ENCODE data around the gene NDUFAF8.

The NDUFAF8 gene

GRCh38 chr17:81267390-81268067, 28.4 kb downstream of the NDUFAF8 start:
- Histone ChIP-seq H3K9me3 (ENCODE audit: control insufficient read depth in 5 of 5, low read length in 5 of 5) (no peaks in the 10 kb centered on the region), H3K27ac (ENCODE audit: low read depth, low read length) (no peak overlapping the region), H3K36me3 (ENCODE audit: control insufficient read depth in 5 of 5, insufficient read depth in 5 of 5, low read length in 5 of 5) (peaks cover 4 to 77% (median 63%) of the 10 kb centered on the region in 5 donors), H3K27me3 (ENCODE audit: control insufficient read depth in 5 of 5, insufficient read depth in 4 of 5, low read length in 5 of 5) (no peaks in the 10 kb centered on the region), H3K4me1 (ENCODE audit: control insufficient read depth in 5 of 5, insufficient read depth in 5 of 5, low read length in 5 of 5) (peaks cover 0 to 12% (median 7%) of the 10 kb centered on the region in 5 donors), H3K9ac (ENCODE audit: low read length in 5 of 5) (no peak overlapping the region), H3K4me3 (ENCODE audit: low read depth in 1 of 5, low read length in 5 of 5) (no peak overlapping the region)

DNA sequence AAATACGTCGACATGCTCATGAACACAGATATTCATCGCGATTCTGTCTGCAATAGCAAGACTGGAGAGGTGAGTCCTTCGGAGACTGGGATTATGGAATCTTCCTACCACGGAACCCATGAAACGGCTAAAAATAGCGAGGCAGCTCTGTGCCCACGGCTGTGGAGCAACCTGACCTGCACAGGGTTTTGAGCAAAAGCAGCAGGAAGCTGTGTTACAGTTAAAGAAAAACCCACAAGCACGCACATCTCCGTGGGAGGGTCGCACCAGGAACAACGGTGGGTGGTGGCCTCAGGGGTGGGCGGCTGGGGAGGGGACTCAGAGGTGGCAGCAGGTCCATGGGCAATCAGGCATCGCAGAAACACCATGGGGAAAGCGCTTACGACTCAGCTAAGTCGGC, 31.2 kb downstream of the NDUFAF8 start:
- Histone ChIP-seq H3K27me3 (ENCODE audit: control insufficient read depth in 5 of 5, insufficient read depth in 4 of 5, low read length in 5 of 5) (no peaks in the 10 kb centered on the region), H3K27ac (ENCODE audit: low read depth, low read length) (no peak overlapping the region), H3K36me3 (ENCODE audit: control insufficient read depth in 5 of 5, insufficient read depth in 5 of 5, low read length in 5 of 5) (peaks cover 4 to 78% (median 65%) of the 10 kb centered on the region in 5 donors), H3K4me3 (ENCODE audit: low read depth in 1 of 5, low read length in 5 of 5) (no peak overlapping the region), H3K9ac (ENCODE audit: low read length in 5 of 5) (no peak overlapping the region), H3K4me1 (ENCODE audit: control insufficient read depth in 5 of 5, insufficient read depth in 5 of 5, low read length in 5 of 5) (peaks cover 0 to 15% (median 7%) of the 10 kb centered on the region in 5 donors), H3K9me3 (ENCODE audit: control insufficient read depth in 5 of 5, low read length in 5 of 5) (no peaks in the 10 kb centered on the region)

- no peak overlapping the region for H3K4me3 ChIP-seq (ENCODE audit: low read depth in 1 of 5, low read length in 5 of 5)
- H3K9ac ChIP-seq (ENCODE audit: low read length in 5 of 5) = no peak overlapping the region
- peaks cover 0 to 15% (median 7%) of the 10 kb centered on the region in 5 donors for H3K4me1 ChIP-seq (ENCODE audit: control insufficient read depth in 5 of 5, insufficient read depth in 5 of 5, low read length in 5 of 5)
- no peak overlapping the region for H3K27ac ChIP-seq (ENCODE audit: low read depth, low read length)
- no peaks in the 10 kb centered on the region for H3K9me3 ChIP-seq (ENCODE audit: control insufficient read depth in 5 of 5, low read length in 5 of 5)
- no peaks in the 10 kb centered on the region for H3K27me3 ChIP-seq (ENCODE audit: control insufficient read depth in 5 of 5, insufficient read depth in 4 of 5, low read length in 5 of 5)
- H3K36me3 ChIP-seq (ENCODE audit: control insufficient read depth in 5 of 5, insufficient read depth in 5 of 5, low read length in 5 of 5) = peaks cover 4 to 77% (median 64%) of the 10 kb centered on the region in 5 donors
These were observed 32.1 kb downstream of the NDUFAF8 start for GRCh38 chr17:81271226-81271625.

DNA sequence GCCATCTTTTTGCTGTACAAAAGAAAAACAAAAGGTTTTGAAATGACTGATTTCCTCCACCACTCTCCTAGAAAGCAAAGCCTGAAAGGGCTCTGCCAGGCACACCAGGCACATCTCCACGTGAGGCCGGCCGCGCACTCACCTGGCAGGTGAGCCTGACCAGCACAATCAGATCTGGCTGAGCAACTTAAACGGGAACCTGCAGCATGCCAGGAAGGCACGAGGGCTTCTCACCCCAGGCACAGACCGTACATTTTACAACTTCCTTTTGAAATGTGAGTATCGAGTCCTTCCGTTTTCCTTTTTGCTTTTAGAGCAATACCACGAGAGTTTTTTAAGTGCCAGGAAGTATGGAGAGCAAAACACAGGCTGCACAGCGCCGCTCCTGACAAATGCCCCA, 33.5 kb downstream of the NDUFAF8 start:
- Histone ChIP-seq H3K27ac (ENCODE audit: low read depth, low read length) (no peak overlapping the region), H3K9ac (ENCODE audit: low read length in 5 of 5) (no peak overlapping the region), H3K36me3 (ENCODE audit: control insufficient read depth in 5 of 5, insufficient read depth in 5 of 5, low read length in 5 of 5) (peaks cover 4 to 80% (median 72%) of the 10 kb centered on the region in 5 donors), H3K27me3 (ENCODE audit: control insufficient read depth in 5 of 5, insufficient read depth in 4 of 5, low read length in 5 of 5) (no peaks in the 10 kb centered on the region), H3K4me3 (ENCODE audit: low read depth in 1 of 5, low read length in 5 of 5) (no peak overlapping the region), H3K4me1 (ENCODE audit: control insufficient read depth in 5 of 5, insufficient read depth in 5 of 5, low read length in 5 of 5) (peaks cover 0 to 10% (median 4%) of the 10 kb centered on the region in 5 donors), H3K9me3 (ENCODE audit: control insufficient read depth in 5 of 5, low read length in 5 of 5) (no peaks in the 10 kb centered on the region)

GRCh38 chr17:81273698-81274470, 34.8 kb downstream of the NDUFAF8 start:
- Histone ChIP-seq H3K9ac (ENCODE audit: low read length in 5 of 5) (no peak overlapping the region), H3K27ac (ENCODE audit: low read depth, low read length) (no peak overlapping the region), H3K27me3 (ENCODE audit: control insufficient read depth in 5 of 5, insufficient read depth in 4 of 5, low read length in 5 of 5) (no peaks in the 10 kb centered on the region), H3K9me3 (ENCODE audit: control insufficient read depth in 5 of 5, low read length in 5 of 5) (no peaks in the 10 kb centered on the region), H3K4me3 (ENCODE audit: low read depth in 1 of 5, low read length in 5 of 5) (no peak overlapping the region), H3K4me1 (ENCODE audit: control insufficient read depth in 5 of 5, insufficient read depth in 5 of 5, low read length in 5 of 5) (peaks cover 0 to 16% (median 4%) of the 10 kb centered on the region in 5 donors), H3K36me3 (ENCODE audit: control insufficient read depth in 5 of 5, insufficient read depth in 5 of 5, low read length in 5 of 5) (peaks cover 1 to 87% (median 75%) of the 10 kb centered on the region in 5 donors)

GRCh38 chr17:81274471-81274855, 35.3 kb downstream of the NDUFAF8 start:
- Histone ChIP-seq H3K36me3 (ENCODE audit: control insufficient read depth in 5 of 5, insufficient read depth in 5 of 5, low read length in 5 of 5) (peaks cover 0 to 88% (median 76%) of the 10 kb centered on the region in 5 donors), H3K27me3 (ENCODE audit: control insufficient read depth in 5 of 5, insufficient read depth in 4 of 5, low read length in 5 of 5) (no peaks in the 10 kb centered on the region), H3K9ac (ENCODE audit: low read length in 5 of 5) (no peak overlapping the region)

DNA sequence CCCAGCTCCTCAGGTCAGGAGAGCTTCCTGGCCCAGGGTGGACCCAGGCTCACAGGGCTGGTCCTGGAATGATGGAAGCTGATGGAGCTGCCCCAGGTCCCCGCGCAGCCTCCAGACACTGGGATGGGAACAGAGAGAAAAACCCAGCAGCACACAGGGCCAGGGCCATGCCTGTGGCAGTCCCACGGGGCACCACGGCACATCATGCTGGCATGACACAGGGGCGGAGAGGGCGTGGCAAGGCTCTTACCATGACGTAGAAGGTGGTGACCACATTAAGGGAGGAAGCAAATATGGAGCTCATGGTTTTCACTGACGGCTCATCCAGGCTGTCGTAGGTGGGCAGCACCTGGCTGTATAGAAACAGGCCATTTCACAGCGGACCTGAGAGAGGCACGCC, 37.7 kb downstream of the NDUFAF8 start:
- Histone ChIP-seq H3K9me3 (ENCODE audit: control insufficient read depth in 5 of 5, low read length in 5 of 5) (no peaks in the 10 kb centered on the region), H3K36me3 (ENCODE audit: control insufficient read depth in 5 of 5, insufficient read depth in 5 of 5, low read length in 5 of 5) (peaks cover 0 to 88% (median 74%) of the 10 kb centered on the region in 5 donors), H3K27me3 (ENCODE audit: control insufficient read depth in 5 of 5, insufficient read depth in 4 of 5, low read length in 5 of 5) (no peaks in the 10 kb centered on the region), H3K4me3 (ENCODE audit: low read depth in 1 of 5, low read length in 5 of 5) (no peak overlapping the region), H3K4me1 (ENCODE audit: control insufficient read depth in 5 of 5, insufficient read depth in 5 of 5, low read length in 5 of 5) (peaks cover 0 to 16% (median 4%) of the 10 kb centered on the region in 5 donors), H3K9ac (ENCODE audit: low read length in 5 of 5) (no peak overlapping the region), H3K27ac (ENCODE audit: low read depth, low read length) (no peak overlapping the region)

More at GRCh38 chr17:81274471-81274855, 35.3 kb downstream of the NDUFAF8 start:
- H3K4me3 ChIP-seq (ENCODE audit: low read depth in 1 of 5, low read length in 5 of 5) = no peak overlapping the region
- peaks cover 0 to 16% (median 4%) of the 10 kb centered on the region in 5 donors for H3K4me1 ChIP-seq (ENCODE audit: control insufficient read depth in 5 of 5, insufficient read depth in 5 of 5, low read length in 5 of 5)
- no peak overlapping the region for H3K27ac ChIP-seq (ENCODE audit: low read depth, low read length)
- H3K9me3 ChIP-seq (ENCODE audit: control insufficient read depth in 5 of 5, low read length in 5 of 5) = no peaks in the 10 kb centered on the region

DNA sequence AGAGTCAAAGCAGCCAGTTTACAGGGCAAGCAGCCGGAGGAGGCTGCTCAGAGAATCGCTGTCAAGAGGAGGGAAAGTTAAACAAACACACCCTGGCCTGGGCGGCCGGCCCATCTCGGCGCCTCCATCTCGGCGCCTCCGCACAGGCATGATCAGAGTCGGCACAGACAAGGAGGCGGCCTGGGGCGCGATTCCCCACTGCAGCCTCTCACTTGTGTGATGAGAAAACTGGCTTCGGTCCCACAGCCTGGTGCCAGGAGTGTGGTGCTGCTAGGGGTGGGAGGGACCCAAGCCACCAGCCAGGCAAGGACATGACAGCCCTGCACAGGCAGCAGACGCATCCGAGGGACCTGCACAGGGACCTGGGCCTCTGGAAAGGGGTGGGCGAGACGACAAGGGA, 38.3 kb downstream of the NDUFAF8 start:
- no peaks in the 10 kb centered on the region for H3K27me3 ChIP-seq (ENCODE audit: control insufficient read depth in 5 of 5, insufficient read depth in 4 of 5, low read length in 5 of 5)
- no peak overlapping the region for H3K4me3 ChIP-seq (ENCODE audit: low read depth in 1 of 5, low read length in 5 of 5)
- peaks cover 0 to 16% (median 4%) of the 10 kb centered on the region in 5 donors for H3K4me1 ChIP-seq (ENCODE audit: control insufficient read depth in 5 of 5, insufficient read depth in 5 of 5, low read length in 5 of 5)
- H3K27ac ChIP-seq (ENCODE audit: low read depth, low read length) = no peak overlapping the region
- H3K9me3 ChIP-seq (ENCODE audit: control insufficient read depth in 5 of 5, low read length in 5 of 5) = no peaks in the 10 kb centered on the region
- H3K9ac ChIP-seq (ENCODE audit: low read length in 5 of 5) = no peak overlapping the region
- peaks cover 0 to 92% (median 78%) of the 10 kb centered on the region in 5 donors for H3K36me3 ChIP-seq (ENCODE audit: control insufficient read depth in 5 of 5, insufficient read depth in 5 of 5, low read length in 5 of 5)

GRCh38 chr17:81277946-81278693, 39.0 kb downstream of the NDUFAF8 start:
- Histone ChIP-seq H3K4me3 (ENCODE audit: low read depth in 1 of 5, low read length in 5 of 5) (no peak overlapping the region), H3K9ac (ENCODE audit: low read length in 5 of 5) (no peak overlapping the region), H3K27me3 (ENCODE audit: control insufficient read depth in 5 of 5, insufficient read depth in 4 of 5, low read length in 5 of 5) (no peaks in the 10 kb centered on the region), H3K27ac (ENCODE audit: low read depth, low read length) (no peak overlapping the region), H3K36me3 (ENCODE audit: control insufficient read depth in 5 of 5, insufficient read depth in 5 of 5, low read length in 5 of 5) (peaks cover 0 to 92% (median 77%) of the 10 kb centered on the region in 5 donors), H3K9me3 (ENCODE audit: control insufficient read depth in 5 of 5, low read length in 5 of 5) (no peaks in the 10 kb centered on the region), H3K4me1 (ENCODE audit: control insufficient read depth in 5 of 5, insufficient read depth in 5 of 5, low read length in 5 of 5) (peaks cover 0 to 13% (median 4%) of the 10 kb centered on the region in 5 donors)

Data from subcutaneous abdominal adipose tissue (tissue), 5 donors.